B cell (primary cell): ENCODE results near the gene MISP3.

Experiments used
- EZH2 ChIP-seq: IDR thresholded peaks from 2 replicates; pipeline ENCODE4 v1.6.1; 2012; ENCODE audit warnings: borderline replicate concordance, low read depth, mild to moderate bottlenecking, moderate library complexity, low read length; ENCODE audit not compliant: insufficient read depth, poor library complexity, severe bottlenecking
- TF ChIP-seq, protein P1 (sequence below): fragments of 200-600 bp; IDR thresholded peaks from one replicate; pipeline ENCODE4 v1.8.0; 2022; ENCODE audit warnings: antibody characterized with exemption, mild to moderate bottlenecking

DNA sequence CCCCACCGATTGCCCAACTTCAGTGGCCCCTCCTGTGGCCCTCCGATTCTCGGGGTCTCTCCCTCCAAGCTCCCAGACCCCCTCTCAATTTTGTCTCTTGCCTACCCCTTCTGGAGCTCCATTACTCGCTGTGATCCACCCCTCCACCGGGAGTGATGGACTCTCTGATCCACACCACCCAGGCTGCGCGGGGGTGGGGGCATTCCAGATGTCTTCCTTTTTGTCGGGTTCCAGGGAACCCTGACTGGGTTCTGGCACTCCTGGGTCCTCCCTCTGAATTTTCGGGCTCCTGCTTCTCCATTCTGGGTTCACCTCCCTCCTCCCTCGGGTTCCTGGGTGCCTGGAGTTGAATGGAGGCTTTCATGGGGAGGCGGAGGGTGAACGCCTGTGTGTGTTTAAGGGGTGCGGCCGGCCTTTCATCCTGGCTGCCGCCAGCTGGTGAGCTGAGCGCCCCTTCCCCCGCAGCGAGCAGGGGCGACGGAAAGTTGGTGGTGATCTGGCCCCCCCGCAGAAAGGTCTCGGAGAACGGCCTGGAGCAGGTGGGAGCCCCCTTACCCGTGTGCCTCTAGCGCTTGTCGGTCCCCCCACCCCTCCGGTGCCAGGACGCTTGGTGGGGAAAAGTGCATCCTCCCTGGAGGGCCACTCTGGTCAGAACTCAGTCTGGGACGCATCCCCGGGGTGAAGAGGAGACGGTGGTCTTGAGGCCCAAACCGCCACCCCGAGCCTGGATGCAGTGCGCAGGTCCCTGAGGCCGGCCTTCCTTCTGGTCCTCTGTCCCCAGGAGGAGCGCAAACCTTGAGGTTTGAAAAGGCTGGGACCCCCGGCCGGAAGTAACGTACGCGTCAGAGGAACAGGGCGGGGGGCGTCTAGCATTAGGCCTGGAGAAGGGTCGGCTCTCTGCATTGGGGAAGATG is 1.6 kb downstream of the MISP3 start:
- TF ChIP-seq, protein P1, sequence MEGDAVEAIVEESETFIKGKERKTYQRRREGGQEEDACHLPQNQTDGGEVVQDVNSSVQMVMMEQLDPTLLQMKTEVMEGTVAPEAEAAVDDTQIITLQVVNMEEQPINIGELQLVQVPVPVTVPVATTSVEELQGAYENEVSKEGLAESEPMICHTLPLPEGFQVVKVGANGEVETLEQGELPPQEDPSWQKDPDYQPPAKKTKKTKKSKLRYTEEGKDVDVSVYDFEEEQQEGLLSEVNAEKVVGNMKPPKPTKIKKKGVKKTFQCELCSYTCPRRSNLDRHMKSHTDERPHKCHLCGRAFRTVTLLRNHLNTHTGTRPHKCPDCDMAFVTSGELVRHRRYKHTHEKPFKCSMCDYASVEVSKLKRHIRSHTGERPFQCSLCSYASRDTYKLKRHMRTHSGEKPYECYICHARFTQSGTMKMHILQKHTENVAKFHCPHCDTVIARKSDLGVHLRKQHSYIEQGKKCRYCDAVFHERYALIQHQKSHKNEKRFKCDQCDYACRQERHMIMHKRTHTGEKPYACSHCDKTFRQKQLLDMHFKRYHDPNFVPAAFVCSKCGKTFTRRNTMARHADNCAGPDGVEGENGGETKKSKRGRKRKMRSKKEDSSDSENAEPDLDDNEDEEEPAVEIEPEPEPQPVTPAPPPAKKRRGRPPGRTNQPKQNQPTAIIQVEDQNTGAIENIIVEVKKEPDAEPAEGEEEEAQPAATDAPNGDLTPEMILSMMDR: no peak
- no peak for TF ChIP-seq EZH2
